ENCODE results near the gene GLP2R.
"Not testable (repeated sequence)": the region's sequence is repeated elsewhere in the genome, so short reads cannot be mapped to it uniquely, and the experiment has no call there.

The GLP2R gene

GRCh38 chr17:9825641-9826150 lies at the start of gene GLP2R:
Gene GLP2R (plus strand): TSS chr17:9825924. CDS start chr17:9826064, 140 bp downstream.
- DNase-seq, result no peak

GRCh38 chr17:9776911-9777310 lies 48.8 kb upstream of the GLP2R start:
- DNase-seq, result no peak

GRCh38 chr17:9780552-9780951 lies 45.2 kb upstream of the GLP2R start:
- no peak for DNase-seq

GRCh38 chr17:9783050-9783449 lies 42.7 kb upstream of the GLP2R start:
- no peak for DNase-seq

GRCh38 chr17:9783465-9783864 lies 42.3 kb upstream of the GLP2R start:
- DNase-seq, result not testable (repeated sequence)

- no peak for DNase-seq
These were observed 41.2 kb upstream of the GLP2R start for GRCh38 chr17:9784544-9784943.

- DNase-seq, result no peak
These were observed 37.1 kb upstream of the GLP2R start for GRCh38 chr17:9788601-9789000.

- DNase-seq, result no peak
These were observed 35.4 kb upstream of the GLP2R start for GRCh38 chr17:9790316-9790715.

- no peak for DNase-seq
These were observed 34.5 kb upstream of the GLP2R start, which contains the start of gene DHRS7C for GRCh38 chr17:9790889-9791876. Gene DHRS7C (minus strand): TSS chr17:9791592. CDS start chr17:9791284, 308 bp downstream.

GRCh38 chr17:9792181-9792840 lies 33.4 kb upstream of the GLP2R start:
- DNase-seq, result no peak

- no peak for DNase-seq
These were observed 27.7 kb upstream of the GLP2R start for GRCh38 chr17:9798008-9798407.

GRCh38 chr17:9798724-9799123 lies 27.0 kb upstream of the GLP2R start:
- no peak for DNase-seq

- DNase-seq, result no peak
These were observed 24.2 kb upstream of the GLP2R start for GRCh38 chr17:9801505-9801904.

- no peak for DNase-seq
These were observed 23.4 kb upstream of the GLP2R start for GRCh38 chr17:9802294-9802693.

- no peak for DNase-seq
These were observed 23.0 kb upstream of the GLP2R start for GRCh38 chr17:9802697-9803096.

- no peak for DNase-seq
These were observed 20.0 kb upstream of the GLP2R start for GRCh38 chr17:9805769-9806168.

- DNase-seq, result no peak
These were observed 19.0 kb upstream of the GLP2R start for GRCh38 chr17:9806699-9807098.

- no peak for DNase-seq
These were observed 16.3 kb upstream of the GLP2R start for GRCh38 chr17:9809409-9809808.

- no peak for DNase-seq
These were observed 15.4 kb upstream of the GLP2R start for GRCh38 chr17:9810100-9810949.

GRCh38 chr17:9811086-9811485 lies 14.6 kb upstream of the GLP2R start:
- DNase-seq, result no peak

- no peak for DNase-seq
These were observed 14.2 kb upstream of the GLP2R start for GRCh38 chr17:9811537-9811936.

GRCh38 chr17:9813166-9813565 lies 12.6 kb upstream of the GLP2R start:
- DNase-seq, result no peak

Measured in Kasumi-1 (cell line).